ENCODE data around the gene CAMK1D.

Gene CAMK1D

DNA sequence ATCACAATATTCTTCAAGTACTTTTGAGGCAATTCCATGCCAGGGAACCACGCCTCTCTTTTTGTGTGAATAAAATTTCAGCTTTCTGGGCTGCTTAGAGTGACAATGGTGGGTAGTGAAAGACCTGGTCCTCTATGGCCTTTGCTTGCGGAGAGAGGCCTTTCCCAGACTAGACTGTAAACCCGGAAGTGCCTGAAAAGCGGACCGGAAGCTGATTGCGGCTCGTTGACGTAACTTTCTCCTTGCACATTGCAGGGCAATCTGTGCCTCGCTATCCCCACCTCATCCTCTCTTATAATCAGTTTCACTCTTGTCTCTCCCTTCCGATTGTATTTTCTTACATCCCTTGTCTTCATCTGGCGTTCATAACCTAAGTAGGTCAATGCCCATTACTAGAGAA lies 310.4 kb downstream of the CAMK1D start:
- Mint-ChIP-seq H3K36me3 (ENCODE audit: low read depth) (no peaks in the 10 kb centered on the region), H3K27me3 (no peaks in the 10 kb centered on the region), H3K4me3 (no peak overlapping the region), H3K27ac (no peak overlapping the region), H3K9me3 (no peaks in the 10 kb centered on the region), H3K4me1 (ENCODE audit: low read depth) (peaks cover 14% of the 10 kb centered on the region)

DNA sequence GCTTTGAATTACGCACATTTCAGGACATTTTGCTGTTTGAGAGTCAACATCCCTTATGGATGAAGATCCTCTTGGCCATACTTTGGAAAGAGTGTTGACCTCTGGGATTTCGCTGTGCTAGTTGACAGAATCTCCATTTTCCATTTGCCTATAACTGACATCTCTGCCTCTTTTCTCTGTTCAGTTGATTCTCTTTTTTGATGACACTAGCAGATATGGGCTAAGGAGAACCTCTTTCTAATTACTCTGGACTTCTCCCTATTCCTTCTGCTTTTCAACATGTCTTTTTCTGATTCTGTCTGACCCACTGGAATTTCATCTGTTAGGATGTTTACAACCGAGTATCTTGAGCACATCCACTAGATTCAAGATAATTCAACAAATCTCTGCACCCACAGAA lies 311.5 kb downstream of the CAMK1D start:
- no peak overlapping the region for H3K27ac Mint-ChIP-seq
- H3K9me3 Mint-ChIP-seq = no peaks in the 10 kb centered on the region
- H3K27me3 Mint-ChIP-seq = no peaks in the 10 kb centered on the region
- no peak overlapping the region for H3K4me3 Mint-ChIP-seq
- H3K4me1 Mint-ChIP-seq (ENCODE audit: low read depth) = peaks cover 14% of the 10 kb centered on the region
- H3K36me3 Mint-ChIP-seq (ENCODE audit: low read depth) = no peaks in the 10 kb centered on the region

DNA sequence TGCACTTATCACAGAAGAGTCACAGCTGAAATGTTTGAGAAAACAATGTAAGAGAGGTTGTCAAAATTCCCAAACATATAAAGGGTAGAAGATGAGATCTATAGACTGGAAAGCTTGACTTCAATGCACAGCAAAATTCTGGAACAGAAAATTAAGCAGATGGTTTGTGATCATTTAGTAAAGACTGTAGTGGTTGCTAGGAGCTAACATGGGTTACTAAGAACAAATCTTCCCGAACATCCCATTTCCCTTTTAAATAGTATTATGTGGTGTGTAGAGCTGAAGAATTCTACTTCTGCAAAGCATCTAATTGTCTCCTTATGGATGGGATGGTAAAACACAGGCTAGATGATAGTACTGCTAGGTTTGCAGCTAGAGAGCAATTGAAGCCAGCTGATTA lies 312.3 kb downstream of the CAMK1D start:
- no peak overlapping the region for H3K27ac Mint-ChIP-seq
- H3K36me3 Mint-ChIP-seq (ENCODE audit: low read depth) = peaks cover 2% of the 10 kb centered on the region
- H3K9me3 Mint-ChIP-seq = no peaks in the 10 kb centered on the region
- peaks cover 10% of the 10 kb centered on the region for H3K4me1 Mint-ChIP-seq (ENCODE audit: low read depth)
- H3K4me3 Mint-ChIP-seq = no peak overlapping the region
- no peaks in the 10 kb centered on the region for H3K27me3 Mint-ChIP-seq

- Mint-ChIP-seq H3K36me3 (ENCODE audit: low read depth) (peaks cover 20% of the 10 kb centered on the region), H3K27ac (no peak overlapping the region), H3K9me3 (no peaks in the 10 kb centered on the region), H3K4me1 (ENCODE audit: low read depth) (peaks cover 9% of the 10 kb centered on the region), H3K27me3 (no peaks in the 10 kb centered on the region), H3K4me3 (no peak overlapping the region)
Measured at GRCh38 chr10:12663863-12664262, 314.5 kb downstream of the CAMK1D start.

DNA sequence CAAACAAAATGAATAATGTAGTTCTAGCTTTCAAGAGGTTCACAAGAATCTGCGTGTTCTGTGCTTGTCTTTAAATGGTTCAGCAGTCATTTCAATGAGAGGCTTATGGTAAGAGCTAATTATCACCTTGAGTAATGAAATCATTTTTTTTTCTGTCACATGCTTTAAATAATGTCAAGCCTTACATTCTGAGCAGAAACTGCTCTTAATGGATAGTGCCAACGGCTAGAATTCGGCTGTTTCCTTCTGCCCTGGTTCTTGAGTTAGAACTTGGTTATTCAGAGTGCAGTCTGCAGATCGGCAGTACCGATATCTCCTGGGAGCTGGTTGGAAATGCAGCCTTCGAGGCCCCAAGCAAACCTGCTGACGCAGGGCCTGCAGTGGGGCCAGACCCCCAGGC lies 316.2 kb downstream of the CAMK1D start:
- peaks cover 8% of the 10 kb centered on the region for H3K9me3 Mint-ChIP-seq
- H3K4me3 Mint-ChIP-seq = no peak overlapping the region
- H3K36me3 Mint-ChIP-seq (ENCODE audit: low read depth) = peaks cover 30% of the 10 kb centered on the region
- H3K27me3 Mint-ChIP-seq = no peaks in the 10 kb centered on the region
- H3K4me1 Mint-ChIP-seq (ENCODE audit: low read depth) = peaks cover 2% of the 10 kb centered on the region
- H3K27ac Mint-ChIP-seq = no peak overlapping the region

DNA sequence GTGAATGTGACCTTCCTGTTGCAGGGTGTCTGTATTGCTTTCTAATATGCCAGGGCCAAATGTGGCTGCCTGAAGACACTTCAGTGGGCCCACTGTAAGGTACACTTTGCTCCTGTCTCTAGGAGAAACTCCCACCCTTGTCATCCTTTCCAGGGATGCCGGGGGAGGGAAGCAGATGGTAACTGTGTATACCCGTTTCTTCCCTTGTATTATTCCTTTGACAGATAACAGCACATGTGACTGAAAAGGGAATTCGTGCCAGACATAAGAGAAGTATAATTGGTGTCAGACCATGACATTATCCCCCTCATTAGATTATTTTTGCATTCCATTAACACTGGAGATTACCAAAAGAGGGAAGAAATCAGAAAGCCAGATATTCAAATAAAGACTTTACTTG lies 317.7 kb downstream of the CAMK1D start:
- Mint-ChIP-seq H3K27me3 (no peaks in the 10 kb centered on the region), H3K4me1 (ENCODE audit: low read depth) (no peaks in the 10 kb centered on the region), H3K9me3 (peaks cover 8% of the 10 kb centered on the region), H3K27ac (no peak overlapping the region), H3K4me3 (no peak overlapping the region), H3K36me3 (ENCODE audit: low read depth) (peaks cover 35% of the 10 kb centered on the region)

DNA sequence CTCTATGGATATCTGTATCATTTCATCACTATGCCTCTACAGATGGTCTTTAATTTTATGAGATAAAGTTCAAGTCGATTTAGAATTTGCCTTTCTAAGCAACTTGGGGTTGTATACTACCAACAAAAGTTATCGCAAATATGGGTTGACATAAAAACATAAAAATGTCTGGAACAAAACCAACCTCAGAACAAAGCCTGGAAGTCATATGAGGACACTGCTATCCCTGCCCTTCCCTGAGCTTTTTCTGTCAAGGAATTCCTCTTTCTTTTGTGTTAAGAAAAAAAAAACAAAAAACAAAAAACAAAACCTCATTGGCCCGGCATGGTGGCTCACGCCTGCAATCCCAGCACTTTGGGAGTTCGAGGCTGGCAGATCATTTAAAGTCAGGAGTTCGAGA lies 319.3 kb downstream of the CAMK1D start:
- Mint-ChIP-seq H3K4me3 (no peak overlapping the region), H3K27ac (no peak overlapping the region), H3K4me1 (ENCODE audit: low read depth) (no peaks in the 10 kb centered on the region), H3K27me3 (no peaks in the 10 kb centered on the region), H3K9me3 (peaks cover 8% of the 10 kb centered on the region), H3K36me3 (ENCODE audit: low read depth) (peaks cover 35% of the 10 kb centered on the region)

GRCh38 chr10:12670004-12670403 lies 320.7 kb downstream of the CAMK1D start:
- Mint-ChIP-seq H3K9me3 (peaks cover 8% of the 10 kb centered on the region), H3K27me3 (no peaks in the 10 kb centered on the region), H3K4me1 (ENCODE audit: low read depth) (no peaks in the 10 kb centered on the region), H3K27ac (no peak overlapping the region), H3K4me3 (no peak overlapping the region), H3K36me3 (ENCODE audit: low read depth) (peaks cover 35% of the 10 kb centered on the region)

- Mint-ChIP-seq H3K27me3 (no peaks in the 10 kb centered on the region), H3K36me3 (ENCODE audit: low read depth) (peaks cover 26% of the 10 kb centered on the region), H3K9me3 (peaks cover 2% of the 10 kb centered on the region), H3K4me1 (ENCODE audit: low read depth) (no peaks in the 10 kb centered on the region), H3K27ac (no peak overlapping the region), H3K4me3 (no peak overlapping the region)
Measured at GRCh38 chr10:12675186-12675585, 325.8 kb downstream of the CAMK1D start.

- Mint-ChIP-seq H3K4me1 (ENCODE audit: low read depth) (peaks cover 8% of the 10 kb centered on the region), H3K4me3 (no peak overlapping the region), H3K27ac (no peak overlapping the region), H3K27me3 (no peaks in the 10 kb centered on the region), H3K9me3 (no peaks in the 10 kb centered on the region), H3K36me3 (ENCODE audit: low read depth) (peaks cover 30% of the 10 kb centered on the region)
Measured at GRCh38 chr10:12679636-12680035, 330.3 kb downstream of the CAMK1D start.

DNA sequence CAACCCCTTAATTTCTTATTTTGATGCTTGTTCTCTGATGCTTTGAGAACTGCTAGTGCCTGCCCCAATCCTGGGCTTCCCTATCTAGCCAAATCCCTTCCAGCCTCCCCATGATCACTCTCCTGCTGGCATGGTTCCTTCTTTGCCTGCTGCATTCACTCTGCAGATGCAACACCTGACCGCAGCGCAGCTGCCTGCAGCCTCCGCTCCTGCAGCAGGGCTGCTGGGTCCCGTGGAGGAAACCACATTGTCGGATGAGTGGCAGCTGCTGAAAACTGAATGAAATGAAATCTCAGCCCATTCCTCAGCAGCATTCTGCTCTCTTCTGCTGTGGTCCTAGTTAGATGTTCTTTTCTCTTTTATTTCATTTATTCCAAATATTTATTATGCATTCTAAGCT lies 331.9 kb downstream of the CAMK1D start:
- peaks cover 22% of the 10 kb centered on the region for H3K36me3 Mint-ChIP-seq (ENCODE audit: low read depth)
- H3K27me3 Mint-ChIP-seq = no peaks in the 10 kb centered on the region
- H3K4me1 Mint-ChIP-seq (ENCODE audit: low read depth) = peaks cover 13% of the 10 kb centered on the region
- H3K27ac Mint-ChIP-seq = no peak overlapping the region
- H3K4me3 Mint-ChIP-seq = peak overlapping the region; percentile 57
- H3K9me3 Mint-ChIP-seq = no peaks in the 10 kb centered on the region

- H3K9me3 Mint-ChIP-seq = no peaks in the 10 kb centered on the region
Measured at GRCh38 chr10:12684784-12685183, 335.4 kb downstream of the CAMK1D start.

GRCh38 chr10:12685261-12686058 lies 336.1 kb downstream of the CAMK1D start:
- Mint-ChIP-seq H3K36me3 (ENCODE audit: low read depth) (peaks cover 10% of the 10 kb centered on the region), H3K27me3 (no peaks in the 10 kb centered on the region), H3K9me3 (no peaks in the 10 kb centered on the region), H3K27ac (no peak overlapping the region), H3K4me1 (ENCODE audit: low read depth) (peaks cover 13% of the 10 kb centered on the region), H3K4me3 (no peak overlapping the region)

More at GRCh38 chr10:12684784-12685183, 335.4 kb downstream of the CAMK1D start:
- Mint-ChIP-seq H3K27me3 (no peaks in the 10 kb centered on the region), H3K27ac (no peak overlapping the region), H3K4me3 (no peak overlapping the region), H3K4me1 (ENCODE audit: low read depth) (peaks cover 13% of the 10 kb centered on the region), H3K36me3 (ENCODE audit: low read depth) (peaks cover 14% of the 10 kb centered on the region)

- peaks cover 4% of the 10 kb centered on the region for H3K36me3 Mint-ChIP-seq (ENCODE audit: low read depth)
- H3K27ac Mint-ChIP-seq = no peak overlapping the region
- peaks cover 5% of the 10 kb centered on the region for H3K4me1 Mint-ChIP-seq (ENCODE audit: low read depth)
- no peaks in the 10 kb centered on the region for H3K27me3 Mint-ChIP-seq
- no peaks in the 10 kb centered on the region for H3K9me3 Mint-ChIP-seq
- no peak overlapping the region for H3K4me3 Mint-ChIP-seq
Measured at GRCh38 chr10:12687996-12688395, 338.6 kb downstream of the CAMK1D start.

DNA sequence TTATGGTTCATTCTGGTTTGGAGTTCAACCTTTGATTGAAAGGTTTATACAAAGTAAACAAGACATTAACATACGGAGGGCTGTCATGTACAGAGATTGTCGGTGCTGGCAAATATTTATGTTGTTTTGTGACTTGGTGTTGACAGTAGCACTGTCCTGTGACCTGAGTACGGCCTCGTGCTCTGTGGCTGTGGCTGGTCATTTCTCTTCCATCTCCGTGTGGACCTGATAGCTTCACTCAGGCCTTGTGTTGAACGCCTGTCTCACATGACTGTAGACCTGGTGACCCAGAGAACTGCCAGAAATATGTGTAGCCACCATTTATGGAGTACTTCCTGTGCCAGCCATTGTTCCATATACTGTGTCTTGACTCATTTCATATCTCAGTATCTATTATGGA lies 340.5 kb downstream of the CAMK1D start:
- Mint-ChIP-seq H3K9me3 (no peaks in the 10 kb centered on the region), H3K27me3 (no peaks in the 10 kb centered on the region), H3K27ac (no peak overlapping the region), H3K4me1 (ENCODE audit: low read depth) (peaks cover 5% of the 10 kb centered on the region), H3K36me3 (ENCODE audit: low read depth) (no peaks in the 10 kb centered on the region), H3K4me3 (no peak overlapping the region)

DNA sequence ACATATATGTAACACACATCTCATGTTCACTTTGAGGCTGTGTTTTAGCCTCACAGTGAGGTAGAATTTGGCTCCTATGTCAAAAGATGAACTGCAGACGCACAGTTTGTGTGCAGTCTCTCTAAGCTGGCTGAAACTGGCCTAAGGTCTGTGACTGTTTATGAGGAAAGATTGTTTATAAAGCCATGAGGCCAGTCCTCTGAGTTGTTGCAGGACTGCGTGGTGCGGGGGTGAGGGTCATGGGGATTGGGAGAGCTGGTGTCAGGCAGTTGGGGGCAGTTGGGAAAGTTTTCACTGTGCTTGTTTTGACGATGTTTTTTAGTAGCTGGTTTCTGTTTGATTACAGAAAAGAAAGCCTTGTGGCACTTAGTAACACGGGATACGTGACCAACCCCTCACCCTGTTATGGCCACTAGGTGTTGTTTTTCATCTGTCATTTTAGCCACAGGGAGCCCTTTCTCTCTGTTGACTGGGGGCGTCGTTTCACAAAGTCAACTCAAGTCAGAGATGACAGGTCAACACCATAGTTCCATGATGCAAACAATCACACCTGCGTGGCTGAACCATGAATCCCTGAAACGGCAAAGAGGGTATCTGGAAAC lies 341.3 kb downstream of the CAMK1D start:
- H3K9me3 Mint-ChIP-seq = no peaks in the 10 kb centered on the region
- H3K27ac Mint-ChIP-seq = no peak overlapping the region
- H3K27me3 Mint-ChIP-seq = no peaks in the 10 kb centered on the region
- H3K36me3 Mint-ChIP-seq (ENCODE audit: low read depth) = no peaks in the 10 kb centered on the region
- no peak overlapping the region for H3K4me3 Mint-ChIP-seq
- H3K4me1 Mint-ChIP-seq (ENCODE audit: low read depth) = peaks cover 3% of the 10 kb centered on the region

All from stimulated activated naive CD8-positive, alpha-beta T cell treated with anti-CD3 and anti-CD28 coated beads, Interleukin-15, Interleukin-2, amounts not matched to agents 100 ng/mL and 50 ng/mL, for 24 hours (primary cell).